Activated T-helper 1 cell treated with Interleukin-2 at 50 U/mL for 16 hours (primary cell): ENCODE results near the gene SDHAF3.

Experiments
- DNase-seq: peaks from one replicate; pipeline ENCODE4 v3.0.0-alpha.2; 2020; ENCODE audit warnings: low read depth

SDHAF3 gene

GRCh38 chr7:97219237-97219636 lies 101.7 kb downstream of the SDHAF3 start:
- no peak for DNase-seq

DNA sequence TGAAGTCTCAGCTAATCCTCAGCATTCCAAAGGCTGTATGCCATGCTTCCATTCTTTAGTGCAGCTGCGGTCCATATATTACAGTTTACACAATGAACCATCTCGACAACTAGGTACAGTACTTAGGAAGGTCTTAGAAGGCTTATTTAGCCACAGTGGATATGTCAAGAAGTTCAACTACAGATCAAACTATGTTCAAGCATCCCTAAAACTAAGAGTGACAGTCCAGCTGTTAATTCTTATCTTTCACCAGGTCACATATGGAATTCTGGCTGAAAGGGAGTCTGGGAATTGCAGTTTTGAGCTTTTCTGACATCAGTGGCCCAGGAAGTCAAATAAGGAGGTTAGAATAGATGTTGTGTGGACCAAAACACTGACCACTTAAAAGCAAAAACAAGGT lies 106.8 kb downstream of the SDHAF3 start:
- no peak for DNase-seq

DNA sequence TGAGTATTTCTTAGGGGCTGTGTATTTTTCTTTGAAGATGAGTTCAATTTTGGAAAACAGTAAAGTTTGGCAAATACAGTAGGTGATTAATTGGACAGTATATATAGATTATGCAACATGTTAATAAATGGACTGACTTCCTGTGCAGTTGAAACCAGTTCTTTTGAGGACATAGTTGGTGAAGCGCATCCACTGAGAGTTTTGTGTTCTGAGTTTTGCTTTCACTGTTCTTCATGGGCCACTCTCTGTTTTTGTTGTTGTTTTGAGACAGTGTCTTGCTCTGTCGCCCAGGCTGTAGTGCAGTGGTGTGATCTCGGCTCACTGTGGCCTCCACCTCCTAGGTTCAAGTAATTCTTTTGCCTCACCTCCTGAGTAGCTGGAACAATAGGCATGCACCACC lies 109.0 kb downstream of the SDHAF3 start:
- no peak for DNase-seq
